H1 (cell line): ENCODE data around the gene FAM120B. TPM values are rescaled to one million over a fixed set of nuclear protein-coding genes. Genes with fewer than 3 reads are reported as not detected.

Source experiments
- POLR2AphosphoS5 ChIP-seq: IDR thresholded peaks from 2 replicates; pipeline ENCODE4 v1.6.1; 2011; ENCODE audit warnings: low read depth, low read length
- SIX5 ChIP-seq: IDR thresholded peaks from 2 replicates; pipeline ENCODE4 v1.6.1; 2011; ENCODE audit warnings: mild to moderate bottlenecking, low read depth, low read length
- polyA plus RNA-seq, 7 experiments: library from polyadenylated mRNA; depleted of rRNA in 3 of 7; stranded (reverse) in 5 of 7; unstranded in 2 of 7; fragments of >200 nt in 5 of 7; fragments of 200-250 nt in 2 of 7; gene quantifications; 1 replicate in 5 of 7; 2 replicates in 1 of 7; 4 replicates in 1 of 7; pipeline versions ENCODE4 v1.2.1 to v1.2.3, GENCODE V29; 2011 to 2013; ENCODE audit warnings: missing spikeins in 2 of 7, mixed read lengths in 2 of 7
- total RNA-seq: library from RNA; stranded (reverse); fragmentation: NEBNext Ultra II Directional; extraction: Animal tissue kit (Norgen Biotek cat#: 25700); gene quantifications from 2 replicates; pipeline ENCODE4 v1.2.1, GENCODE V29; 2021

Gene FAM120B
- total and polyA plus RNA-seq, 2 of the 8 experiments (the other 6 are each of a cell fraction or from before 2014, with no cell fraction given), result 5.1 to 12.5 TPM

DNA sequence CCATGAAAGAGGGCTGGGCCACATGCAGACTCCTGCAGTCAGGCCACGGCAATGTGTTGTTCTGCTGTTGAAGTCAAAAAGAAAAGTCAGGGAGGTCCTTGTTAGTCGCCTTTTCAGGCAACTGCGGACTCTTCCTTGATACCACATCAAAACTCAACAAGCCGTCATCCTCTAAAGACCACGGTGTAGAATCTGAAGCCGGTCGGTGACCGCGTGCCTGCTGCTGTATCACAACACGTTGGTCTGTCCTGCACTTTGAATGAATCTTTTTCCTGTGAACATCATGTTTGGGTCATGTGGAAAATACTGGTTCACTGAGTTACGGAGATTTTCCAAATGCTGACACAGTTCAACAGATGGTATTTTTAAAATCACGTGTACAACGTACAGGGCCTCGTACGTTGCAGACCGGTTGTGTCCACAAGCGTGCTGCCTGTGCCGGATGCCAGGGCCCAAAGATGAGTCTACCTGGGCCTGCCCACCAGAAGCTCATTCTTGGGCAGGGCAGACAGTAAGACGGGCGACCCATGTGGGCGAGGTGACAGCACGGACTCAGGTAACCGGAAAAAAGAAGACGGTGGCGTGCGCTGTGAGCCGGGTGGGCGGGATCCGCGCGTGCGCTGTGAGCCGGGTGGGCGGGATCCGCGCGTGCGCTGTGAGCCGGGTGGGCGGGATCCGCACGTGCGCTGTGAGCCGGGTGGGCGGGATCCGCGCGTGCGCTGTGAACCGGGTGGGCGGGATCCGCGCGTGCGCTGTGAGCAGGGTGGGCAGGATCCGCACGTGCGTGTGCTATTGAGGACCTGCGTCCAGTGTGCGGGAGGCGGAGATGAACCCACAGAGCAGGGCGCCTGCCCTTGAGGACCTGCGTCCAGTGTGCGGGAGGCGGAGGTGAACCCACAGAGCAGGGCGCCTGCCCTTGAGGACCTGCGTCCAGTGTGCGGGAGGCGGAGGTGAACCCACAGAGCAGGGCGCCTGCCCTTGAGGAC lies 114.5 kb downstream of the FAM120B start (continued):
- TF ChIP-seq POLR2AphosphoS5 (no peak), SIX5 (no peak)
